ENCODE measurements around the gene FSTL4.

GRCh38 chr5:133367071-133367786, 245.1 kb downstream of the FSTL4 start:
- TF ChIP-seq POLR2A (IDR thresholded peaks at IDR 0.05) = no peak
- TF ChIP-seq CTCF (IDR thresholded peaks at IDR 0.05) = no peak
- TF ChIP-seq EP300 (IDR thresholded peaks at IDR 0.05; ENCODE audit: low read depth) = no peak

Data from transverse colon (tissue), 3 donors.